Activated gamma-delta T cell treated with anti-CD3 and anti-CD28 coated beads, Interleukin-2, amount 50 U/mL, for 16 hours (primary cell): ENCODE measurements around the gene PRDM2.

Experiments used
- DNase-seq: peaks from one replicate; pipeline ENCODE4 v3.0.0-alpha.2; 2020; ENCODE audit warnings: low read depth

The PRDM2 gene

DNA sequence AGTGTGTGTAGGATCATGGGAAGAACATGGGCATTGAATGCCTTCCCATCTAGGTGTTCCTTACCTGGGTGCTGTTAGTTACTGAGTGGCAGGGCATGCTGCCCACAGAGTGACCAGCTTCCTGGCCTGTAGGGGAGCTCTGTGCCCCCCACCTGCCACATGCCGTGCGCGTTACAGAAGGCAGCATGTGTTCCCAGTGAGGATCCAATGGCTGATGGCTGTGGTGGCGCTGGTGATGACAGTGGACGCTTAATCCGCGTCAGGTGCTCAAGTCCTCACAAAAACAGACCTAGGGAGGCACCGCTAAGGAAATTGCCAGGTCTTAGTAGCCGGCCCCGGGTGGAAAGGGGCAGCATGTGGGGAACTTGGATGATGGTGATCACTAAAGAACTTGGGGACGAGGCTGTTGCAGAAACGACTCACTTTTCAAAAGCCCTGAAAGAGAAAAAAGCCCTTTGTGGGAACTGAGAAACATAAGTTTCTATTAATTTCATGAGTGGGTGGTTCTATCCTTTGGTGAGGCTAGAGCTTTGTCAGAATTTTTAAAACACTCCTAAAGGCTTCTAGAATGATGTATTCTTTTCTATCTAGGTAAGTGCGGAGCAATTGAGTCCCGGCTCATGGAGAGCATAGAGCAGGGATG, 93.2 kb downstream of the PRDM2 start:
- DNase-seq, result no peak

DNA sequence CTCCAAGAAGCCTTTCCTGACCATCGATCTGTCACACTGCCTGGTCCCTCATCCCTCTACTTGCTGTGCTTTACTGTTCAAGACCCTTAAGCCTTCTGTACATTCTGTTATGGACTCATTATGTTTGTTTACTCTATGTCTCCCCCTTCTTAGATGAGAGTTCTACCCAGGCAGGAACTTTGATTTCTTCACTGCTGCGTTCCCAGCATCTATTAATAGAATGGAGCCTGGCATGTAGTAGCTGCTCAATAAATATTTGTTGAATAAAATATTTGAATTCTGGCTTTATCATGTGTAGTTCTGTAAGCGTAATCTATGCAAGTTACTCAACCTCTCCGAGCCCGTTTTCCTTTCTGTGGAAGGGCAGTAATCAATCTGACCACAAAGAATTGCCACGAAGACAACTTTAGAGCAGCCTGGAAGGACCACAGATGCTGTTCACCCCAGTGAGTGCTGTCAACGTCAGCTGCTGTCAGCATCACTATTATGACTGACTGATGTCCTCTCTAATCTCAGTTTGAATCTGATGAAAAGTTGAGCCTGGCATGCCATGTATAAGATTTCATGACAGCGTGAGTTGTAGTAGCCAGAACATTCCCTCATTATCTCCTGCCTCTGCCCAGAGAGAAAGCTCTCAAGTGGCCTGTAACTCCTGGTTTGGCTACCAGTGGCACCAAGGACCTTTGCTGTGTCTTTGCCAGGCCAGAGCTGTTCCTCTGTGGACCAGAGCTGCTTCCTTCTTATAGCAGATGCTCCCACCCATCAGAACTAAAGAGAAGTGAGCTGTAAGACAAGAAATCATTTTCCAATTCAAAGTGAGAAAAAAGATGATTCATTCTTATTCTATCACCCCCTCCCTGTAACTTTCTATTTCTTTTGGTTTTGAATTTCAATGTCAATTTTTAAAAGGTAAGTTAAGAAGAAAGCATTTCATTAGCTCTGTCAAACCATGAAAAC, 94.5 kb downstream of the PRDM2 start:
- DNase-seq, result no peak

DNA sequence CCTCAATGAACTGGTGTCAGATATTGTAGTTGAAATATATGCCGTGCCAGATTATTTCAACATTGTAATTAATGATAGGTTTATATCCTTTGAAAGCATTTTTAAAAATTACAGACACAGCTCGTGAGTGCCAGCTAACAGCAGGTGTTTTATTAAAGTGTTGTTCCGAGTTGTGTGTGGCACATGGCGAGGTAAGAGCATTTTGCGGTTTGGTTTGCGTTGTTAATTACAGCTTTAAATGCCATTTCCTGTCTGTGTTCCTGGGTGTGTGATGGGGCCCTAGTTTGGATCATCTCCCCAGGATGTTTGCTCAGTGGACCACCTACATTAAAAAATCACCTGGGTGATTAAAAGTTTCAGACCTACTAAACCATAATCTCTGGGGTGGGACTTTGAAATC, 97.4 kb downstream of the PRDM2 start:
- DNase-seq, result no peak

DNA sequence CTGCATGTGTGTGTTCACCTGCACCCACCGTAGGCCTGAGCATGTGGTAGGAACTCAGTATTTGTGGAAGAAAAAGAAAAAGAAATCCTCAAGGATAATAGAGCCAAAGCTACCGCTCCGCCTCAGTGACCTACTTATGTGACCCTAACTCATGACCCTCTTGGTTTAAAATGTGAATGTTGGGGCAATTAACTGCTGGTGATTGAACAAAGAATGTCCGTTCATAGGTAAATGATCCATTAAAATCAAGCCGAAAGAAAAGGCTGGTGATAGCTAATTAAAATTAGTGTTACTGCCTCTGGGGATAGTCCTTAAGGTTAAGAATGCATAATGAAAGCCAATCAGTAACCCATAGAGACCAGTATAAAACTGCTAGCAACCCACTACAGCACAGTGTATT, 98.1 kb downstream of the PRDM2 start:
- no peak for DNase-seq

DNA sequence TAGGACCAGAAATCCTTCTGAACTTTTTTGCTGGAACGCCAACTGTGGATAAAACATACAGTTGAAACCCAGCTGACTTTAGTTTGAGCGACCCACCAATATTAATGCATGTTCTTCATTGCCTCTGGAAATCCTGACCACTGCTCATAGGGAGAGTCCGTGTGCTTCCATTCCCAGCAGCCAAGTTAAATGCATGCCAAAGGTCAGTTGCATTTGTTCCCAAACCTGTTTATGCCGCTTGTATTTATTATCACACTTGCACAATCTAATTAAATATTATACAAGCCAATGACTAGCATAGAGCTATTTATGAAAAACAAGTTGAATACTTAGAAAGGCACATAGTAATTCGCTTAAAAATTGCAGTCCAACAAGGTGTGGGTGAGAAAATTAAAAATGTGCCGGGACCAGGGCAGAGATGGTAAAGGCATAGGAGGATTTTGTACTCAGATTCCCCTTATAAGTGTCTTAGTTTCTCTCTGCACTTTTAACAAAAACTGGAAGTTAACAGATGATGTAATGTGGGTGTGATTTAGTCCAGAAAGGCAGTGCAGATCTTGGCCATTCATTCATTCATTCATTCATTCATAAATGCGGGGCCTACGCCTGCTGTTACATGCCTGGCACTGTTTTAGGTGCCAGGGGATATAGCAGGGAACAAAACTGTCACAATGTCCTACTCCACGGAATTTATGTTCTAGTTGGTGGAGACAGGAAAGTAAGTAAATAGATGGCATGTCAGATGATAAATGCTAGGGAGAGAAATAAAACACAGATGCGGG, 99.7 kb downstream of the PRDM2 start:
- DNase-seq, result no peak

DNA sequence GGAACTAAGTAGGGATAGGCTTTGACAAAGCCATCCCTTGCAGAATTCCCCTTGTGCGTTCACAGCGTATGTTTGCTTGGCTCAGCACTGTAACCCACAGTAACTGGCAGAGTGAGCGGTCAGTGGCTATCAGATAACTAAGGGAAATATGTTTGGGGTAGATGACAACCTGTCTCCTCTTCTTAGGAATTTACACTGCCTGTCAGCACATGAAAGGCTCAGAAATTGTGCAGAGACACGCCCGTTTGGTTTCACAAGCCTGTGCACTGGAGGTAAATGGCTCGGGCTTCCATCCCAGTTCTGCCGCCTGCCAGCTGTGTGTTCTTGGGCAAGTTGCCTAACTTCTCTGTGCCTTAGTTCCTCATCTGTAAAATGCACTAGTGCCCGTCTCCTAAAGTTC, 101.2 kb downstream of the PRDM2 start:
- DNase-seq, result no peak

DNA sequence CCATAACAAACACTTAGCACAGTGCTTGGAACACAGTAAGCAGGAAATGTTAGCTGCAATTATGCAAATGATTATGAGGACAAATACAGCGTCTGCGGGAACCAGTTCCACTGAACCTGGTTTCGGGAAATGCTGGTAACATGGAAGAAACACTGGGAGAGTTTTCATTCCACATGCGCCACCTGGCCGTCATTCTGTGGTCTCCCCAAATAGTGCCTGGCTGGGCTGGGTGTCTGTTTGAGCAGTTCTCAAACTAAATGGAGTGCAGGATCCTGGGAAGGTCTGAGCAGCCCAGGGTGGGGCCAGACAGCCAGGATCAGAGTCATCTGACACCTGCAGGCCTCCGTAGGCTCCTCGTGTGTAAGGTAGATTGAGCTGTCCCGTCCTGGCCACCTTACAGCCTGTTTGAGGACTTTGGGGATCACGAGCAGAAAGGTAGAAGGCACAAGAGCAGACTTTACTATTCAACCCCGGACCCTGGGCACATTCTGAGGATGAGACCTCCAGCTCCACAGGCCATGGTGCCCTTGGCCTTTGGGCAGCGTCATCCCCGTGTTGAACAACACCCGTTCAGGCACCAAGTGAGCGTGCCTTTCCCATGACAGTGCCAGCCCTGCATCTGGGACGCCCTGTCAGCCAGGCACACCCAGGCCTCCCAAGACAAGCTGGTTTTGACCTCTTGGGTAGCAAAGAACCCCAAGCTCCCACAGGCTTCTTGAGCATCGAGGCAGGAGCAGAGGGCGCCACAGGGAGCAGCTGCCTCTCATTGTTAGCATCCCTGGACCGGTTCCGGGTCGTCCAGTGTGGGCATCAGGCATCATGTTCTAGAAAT, 101.9 kb downstream of the PRDM2 start:
- no peak for DNase-seq

DNA sequence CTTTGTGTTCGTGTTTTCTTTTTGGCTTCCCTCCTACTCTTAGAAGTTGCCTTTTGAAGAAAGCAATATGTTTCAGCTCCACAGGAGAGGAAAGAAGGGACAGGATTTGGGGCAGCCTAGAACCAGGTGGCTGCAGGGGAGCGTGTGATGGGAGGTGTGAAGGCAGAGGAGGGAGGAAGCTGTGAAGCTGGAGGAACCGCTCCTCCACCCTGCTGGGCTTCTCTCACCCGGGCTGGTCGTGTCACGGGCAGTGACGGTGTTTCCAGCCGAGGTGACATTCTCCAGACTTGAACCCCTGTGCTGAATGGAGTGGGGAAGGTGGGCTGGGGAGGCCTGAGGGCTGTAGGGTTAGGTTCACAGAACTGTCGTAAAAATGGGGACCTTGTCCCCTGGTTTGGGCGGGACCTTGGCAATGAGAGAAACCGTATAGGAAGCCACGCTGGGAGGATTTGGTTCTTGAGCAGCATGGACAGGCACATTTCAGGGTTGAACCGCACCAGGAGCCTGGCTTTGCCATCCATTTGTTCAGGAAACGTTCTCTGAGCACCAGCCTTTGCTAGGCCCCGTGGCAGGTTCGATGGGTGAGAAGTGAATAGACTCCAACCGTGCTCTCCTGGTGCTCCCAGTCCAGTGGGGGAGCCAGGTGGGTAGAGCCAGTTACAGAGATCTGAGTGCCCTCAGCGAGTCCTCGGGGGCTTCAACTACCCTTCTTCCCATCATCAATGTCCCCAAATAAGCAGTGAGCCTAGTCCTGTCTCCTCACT, 103.0 kb downstream of the PRDM2 start:
- no peak for DNase-seq

DNA sequence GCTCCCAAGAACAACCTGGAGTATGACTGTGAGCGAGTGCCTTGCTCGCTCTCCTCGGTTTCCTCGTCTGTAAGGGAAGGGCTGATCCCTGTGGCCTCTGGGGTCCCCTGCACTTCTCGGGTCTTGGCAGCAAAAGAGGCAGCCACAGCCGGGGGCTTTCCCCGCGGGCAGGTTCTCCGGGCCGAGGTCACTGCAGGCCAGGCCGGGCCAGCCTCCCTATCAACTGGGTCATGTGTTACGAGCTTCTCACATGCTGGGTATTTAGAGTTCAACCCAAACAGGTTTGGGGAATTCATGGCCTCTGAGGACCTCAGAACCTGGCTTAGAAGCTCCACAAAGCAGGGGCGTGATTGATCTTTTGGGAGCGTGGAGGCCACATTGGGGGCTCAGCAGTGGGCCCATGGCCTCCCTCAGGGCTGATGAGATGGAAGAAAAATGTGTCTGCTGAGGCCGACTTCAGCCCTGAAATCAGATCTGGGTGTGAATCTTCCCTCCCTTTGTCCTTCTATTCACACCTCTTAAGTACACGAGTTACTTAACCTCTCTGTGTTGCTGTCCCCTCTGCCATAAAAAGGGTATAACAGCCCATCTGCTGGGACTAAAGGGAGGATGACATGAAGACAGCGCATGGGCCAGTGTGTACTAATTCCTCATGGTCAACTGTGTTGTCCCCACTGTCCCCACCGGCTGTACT, 103.7 kb downstream of the PRDM2 start:
- DNase-seq, result no peak

DNA sequence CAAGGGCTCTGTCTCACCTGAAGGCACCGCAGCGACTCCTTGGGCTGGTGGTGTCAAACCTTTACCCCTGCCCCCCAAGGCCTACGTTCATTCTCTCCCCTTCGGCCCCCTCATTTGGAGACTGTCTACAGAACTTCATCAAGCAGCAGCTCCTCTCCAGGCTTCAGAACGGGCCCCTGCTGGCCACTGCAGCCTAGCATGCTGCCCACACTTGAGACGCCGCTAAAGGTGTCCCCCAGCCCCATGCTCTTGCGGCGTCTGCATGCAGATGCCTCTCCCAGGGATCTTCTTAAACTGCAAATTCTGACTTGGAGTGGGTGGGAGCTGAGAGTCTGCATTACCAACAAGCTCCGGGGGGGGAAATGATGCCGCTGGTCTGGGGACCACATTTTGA, 104.2 kb downstream of the PRDM2 start:
- no peak for DNase-seq

DNA sequence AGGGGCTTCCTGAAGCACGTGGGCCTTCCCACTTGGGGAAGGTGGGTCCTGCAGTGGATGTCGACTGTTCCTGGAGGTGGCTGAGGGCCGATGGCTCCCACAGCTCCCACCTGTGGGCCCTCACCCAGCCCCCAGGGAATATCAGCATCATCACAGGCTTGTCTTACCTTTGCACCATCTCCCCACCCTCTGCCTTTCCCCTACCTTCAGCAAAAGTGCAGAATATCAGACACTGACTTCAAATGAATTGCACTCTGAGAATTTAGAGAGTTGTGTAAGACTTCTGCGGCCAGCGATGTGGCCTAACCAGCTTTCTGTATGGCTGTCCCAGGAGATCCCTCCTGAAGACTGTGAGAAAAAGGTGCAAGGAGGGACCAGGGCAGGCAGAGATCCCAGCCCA, 105.4 kb downstream of the PRDM2 start:
- DNase-seq, result no peak

DNA sequence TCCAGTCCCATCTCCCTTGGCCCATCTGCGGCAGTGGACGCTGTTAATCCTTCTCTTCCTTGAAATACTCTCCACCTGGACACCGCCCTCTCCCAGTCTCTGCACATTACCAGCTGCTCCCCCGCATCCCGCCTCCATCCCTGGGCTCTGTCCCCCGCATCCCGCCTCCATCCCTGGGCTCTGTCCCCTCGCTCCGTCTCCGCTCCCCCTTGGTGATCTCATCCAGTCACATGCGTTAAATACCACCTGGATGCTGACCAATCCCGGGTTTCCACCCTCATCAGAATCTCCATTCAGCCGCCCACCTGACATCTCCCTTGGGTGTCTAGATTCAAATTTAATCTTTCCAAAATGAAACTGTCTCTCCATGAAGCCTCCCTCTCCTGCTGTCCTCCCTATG, 106.1 kb downstream of the PRDM2 start:
- no peak for DNase-seq

DNA sequence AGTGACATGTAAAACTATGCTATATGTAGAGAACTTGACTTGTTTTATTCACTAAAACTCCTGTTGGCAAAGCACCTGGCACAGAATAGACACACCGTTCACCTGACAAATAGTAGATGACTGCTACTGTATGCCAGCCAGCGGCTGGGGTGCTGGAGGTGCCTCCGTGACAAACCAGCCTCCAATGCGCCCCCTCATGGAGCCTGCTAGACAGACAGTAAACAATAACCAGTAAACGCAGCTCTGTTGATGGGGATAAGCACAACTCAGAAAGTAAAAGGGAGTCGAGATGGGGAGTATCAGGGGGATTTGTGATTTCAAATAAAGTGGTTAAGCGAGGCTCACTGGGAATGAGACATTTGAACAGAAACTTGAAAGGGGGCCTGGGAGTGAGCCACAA, 107.2 kb downstream of the PRDM2 start:
- no peak for DNase-seq

DNA sequence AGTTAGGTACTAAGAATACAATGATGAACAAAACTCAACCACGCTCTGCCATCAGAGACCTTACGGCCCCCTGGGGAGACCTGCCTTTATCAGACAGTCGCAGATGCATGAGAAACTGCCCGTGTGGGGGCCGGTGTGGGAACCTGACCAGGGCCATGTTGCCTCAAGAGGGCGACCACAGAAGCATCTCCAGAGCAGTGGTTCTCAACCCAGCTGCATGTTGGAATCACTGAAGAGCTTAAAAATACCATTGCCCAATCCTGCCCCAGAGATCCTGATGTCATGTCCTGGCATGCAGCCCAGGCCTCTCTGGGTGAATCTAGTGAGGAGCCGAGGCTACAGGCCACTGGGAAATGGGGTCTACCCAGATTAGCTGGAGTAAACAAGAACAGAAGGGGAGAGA, 108.7 kb downstream of the PRDM2 start:
- no peak for DNase-seq

DNA sequence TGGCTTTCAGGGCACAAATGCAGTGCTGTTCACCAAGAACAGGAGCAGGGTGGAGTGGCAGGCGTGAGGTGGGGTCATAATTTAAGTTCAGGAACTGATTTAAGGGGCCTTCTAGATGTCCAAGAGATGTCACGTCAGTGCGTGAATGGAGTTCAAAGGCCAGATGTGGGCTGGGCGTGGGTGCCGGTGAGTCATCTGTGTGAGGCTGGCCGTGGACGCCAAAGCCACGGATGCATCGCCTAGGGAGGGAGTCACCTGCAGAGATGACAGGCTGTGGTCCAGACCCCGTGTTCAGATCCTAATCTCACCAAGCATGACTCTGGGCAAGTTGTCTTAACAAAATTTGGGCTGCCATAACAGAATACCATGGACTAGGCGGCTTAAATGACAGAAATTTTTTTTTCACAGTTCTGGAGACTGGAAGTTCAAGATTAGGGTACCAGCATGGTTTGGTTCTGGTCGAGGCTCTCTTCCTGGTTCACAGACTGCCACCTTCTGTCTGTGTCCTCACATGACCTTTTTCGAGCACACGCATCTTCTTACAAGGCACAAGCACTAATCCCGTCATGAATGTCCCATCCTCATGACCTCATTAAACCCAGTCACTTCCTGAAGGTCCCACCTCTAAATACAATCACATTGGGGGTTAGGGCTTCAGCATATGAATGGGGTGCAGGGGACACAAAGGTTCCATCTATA, 109.6 kb downstream of the PRDM2 start:
- DNase-seq, result no peak

DNA sequence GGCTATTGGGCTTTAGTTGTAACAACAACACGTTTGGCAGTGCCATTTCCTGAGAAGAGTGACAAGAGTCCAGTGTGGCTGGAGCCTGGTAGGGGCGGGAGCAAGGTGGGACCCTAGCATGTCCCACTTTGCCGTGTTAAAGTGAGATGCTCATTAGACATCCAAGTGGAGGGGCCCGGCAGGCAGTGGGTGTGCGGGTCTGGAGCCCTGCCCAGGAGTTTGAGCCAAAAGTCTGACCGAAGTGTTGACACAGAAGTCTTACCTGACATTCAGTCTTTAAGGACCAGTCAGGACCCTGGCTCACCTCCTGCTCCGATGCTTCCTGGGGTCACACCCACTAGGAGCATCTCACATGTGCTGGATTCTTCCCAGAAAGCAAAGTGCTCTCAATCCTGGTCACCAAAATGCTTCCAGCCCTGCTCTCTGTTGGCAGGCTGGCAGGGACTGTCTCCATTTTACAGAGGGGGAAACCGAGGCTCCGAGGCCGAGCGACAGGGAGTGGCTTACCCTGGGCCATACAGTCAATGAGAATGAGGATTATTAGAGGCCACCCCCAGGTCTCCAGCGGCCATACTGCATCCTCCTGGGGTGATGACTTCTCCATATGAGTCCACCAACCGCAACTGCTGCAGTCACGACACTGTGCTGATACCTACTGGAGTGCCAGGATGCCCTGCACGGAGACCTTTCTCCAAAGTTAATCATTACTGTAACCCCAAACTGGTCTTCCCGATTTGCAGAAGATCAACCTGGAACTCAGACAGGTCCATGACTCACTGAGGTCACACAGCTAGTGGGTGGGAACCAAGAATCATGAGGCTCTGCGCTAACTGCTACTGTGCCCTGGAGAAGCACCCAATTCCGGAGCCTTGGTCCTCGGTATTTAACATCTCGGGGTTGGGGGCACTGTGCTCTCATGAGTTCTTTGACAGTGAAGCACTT, 112.7 kb downstream of the PRDM2 start:
- DNase-seq, result no peak

DNA sequence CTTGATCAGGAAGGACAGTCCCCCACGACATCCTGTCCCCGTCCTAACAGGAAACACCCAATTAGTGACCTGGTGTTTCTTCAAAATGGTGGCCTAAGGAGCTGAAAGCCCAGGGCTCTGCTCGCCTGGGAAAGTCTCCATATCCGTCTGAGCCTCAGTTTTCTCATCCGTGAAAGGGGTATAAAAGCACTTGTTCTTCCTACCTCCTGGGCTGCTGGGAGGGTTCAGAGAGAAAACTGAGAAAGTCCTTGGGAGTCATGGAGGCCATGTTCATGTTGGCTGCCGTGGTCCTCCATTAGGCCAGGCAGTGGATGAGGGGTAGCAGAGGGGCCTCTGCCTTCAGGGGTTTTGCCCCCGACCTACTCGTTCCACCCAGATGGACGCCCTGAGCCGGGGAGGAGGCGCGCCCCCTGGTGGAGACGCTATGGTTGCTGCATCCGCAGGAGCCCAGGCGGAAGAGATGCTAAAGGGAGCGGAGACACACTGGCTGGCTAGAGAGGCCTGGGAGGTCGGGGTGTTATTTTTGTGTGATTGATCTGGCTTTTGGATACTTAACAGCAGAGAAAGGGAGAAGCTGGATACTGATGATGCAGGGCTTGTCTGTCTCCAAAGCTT, 113.5 kb downstream of the PRDM2 start:
- DNase-seq, result peak; percentile 41

DNA sequence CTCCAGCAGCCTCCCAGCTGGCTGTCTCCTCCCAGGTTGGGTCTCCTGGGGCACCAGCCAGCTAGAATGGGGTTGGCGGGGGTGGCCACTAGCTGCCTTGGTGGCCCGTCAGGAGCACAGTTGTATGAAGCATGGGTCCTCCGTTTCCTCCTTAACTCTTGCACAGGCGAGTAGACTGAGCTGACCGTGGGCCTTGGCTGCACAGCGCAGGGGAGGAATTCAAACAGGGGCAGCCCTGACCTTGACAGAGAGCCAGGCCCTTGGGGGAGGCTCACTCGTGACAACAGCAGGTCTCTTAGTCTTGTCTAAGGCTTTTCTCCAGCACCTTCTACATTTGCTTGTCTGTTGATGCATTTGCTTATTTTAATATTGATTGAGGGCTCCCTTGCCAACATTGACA, 114.1 kb downstream of the PRDM2 start:
- DNase-seq, result no peak
